DMS79 treated with DMSO at 0.1 percent for 48 hours (cell line): ENCODE measurements around the gene ARL6IP5.

Source experiments
- DNase-seq: peaks from one replicate; lab custom pipeline; 2025; lab: John Stamatoyannopoulos, UW

The ARL6IP5 gene

GRCh38 chr3:69085833-69086722 lies 1.3 kb downstream of the ARL6IP5 start:
- DNase-seq: peak; percentile 40

- DNase-seq: no peak
Measured at GRCh38 chr3:69087030-69087791, 2.5 kb downstream of the ARL6IP5 start.

GRCh38 chr3:69088063-69088462 lies 3.3 kb downstream of the ARL6IP5 start:
- DNase-seq: no peak

GRCh38 chr3:69090021-69090420 lies 5.3 kb downstream of the ARL6IP5 start:
- no peak for DNase-seq

- DNase-seq: no peak
Measured at GRCh38 chr3:69091389-69092029, 6.8 kb downstream of the ARL6IP5 start.

GRCh38 chr3:69092030-69092516 lies 7.3 kb downstream of the ARL6IP5 start:
- no peak for DNase-seq

- no peak for DNase-seq
Measured at GRCh38 chr3:69094467-69095205, 9.9 kb downstream of the ARL6IP5 start.

GRCh38 chr3:69095636-69096035 lies 10.9 kb downstream of the ARL6IP5 start:
- DNase-seq: no peak

GRCh38 chr3:69096299-69096698 lies 11.6 kb downstream of the ARL6IP5 start:
- DNase-seq: no peak

GRCh38 chr3:69097407-69098086 lies 12.8 kb downstream of the ARL6IP5 start:
- DNase-seq: no peak

- DNase-seq: no peak
Measured at GRCh38 chr3:69099576-69099975, 14.8 kb downstream of the ARL6IP5 start.

GRCh38 chr3:69102384-69102783 lies 17.6 kb downstream of the ARL6IP5 start:
- DNase-seq: no peak

GRCh38 chr3:69103123-69103522 lies 18.4 kb downstream of the ARL6IP5 start:
- DNase-seq: no peak

- no peak for DNase-seq
Measured at GRCh38 chr3:69104586-69104985, 19.8 kb downstream of the ARL6IP5 start.

- DNase-seq: no peak
Measured at GRCh38 chr3:69105320-69105719, 20.6 kb downstream of the ARL6IP5 start.

- no peak for DNase-seq
Measured at GRCh38 chr3:69107841-69108240, 23.1 kb downstream of the ARL6IP5 start.

- DNase-seq: no peak
Measured at GRCh38 chr3:69108811-69109210, 24.1 kb downstream of the ARL6IP5 start.

GRCh38 chr3:69110941-69111546 lies 26.3 kb downstream of the ARL6IP5 start:
- no peak for DNase-seq

GRCh38 chr3:69113536-69113935 lies 28.8 kb downstream of the ARL6IP5 start:
- no peak for DNase-seq

- no peak for DNase-seq
Measured at GRCh38 chr3:69115731-69116130, 31.0 kb downstream of the ARL6IP5 start.

- no peak for DNase-seq
Measured at GRCh38 chr3:69116162-69116561, 31.4 kb downstream of the ARL6IP5 start.
